HEK293T (cell line): ENCODE results near the gene SLC35F6.

Source experiments
- ARNT ChIP-seq: fragments of 450-650 bp; IDR thresholded peaks from 2 replicates; pipeline ENCODE4 v1.6.1; 2017; ENCODE audit warnings: mild to moderate bottlenecking
- FOXA1 ChIP-seq: fragments of 450-650 bp; IDR thresholded peaks from 2 replicates; pipeline ENCODE4 v1.6.1; 2016; ENCODE audit warnings: mild to moderate bottlenecking
- FOXM1 ChIP-seq: fragments of 450-650 bp; IDR thresholded peaks from 2 replicates; pipeline ENCODE4 v1.6.1; 2017; ENCODE audit warnings: mild to moderate bottlenecking, borderline replicate concordance
- NFRKB ChIP-seq: fragments of 450-650 bp; IDR thresholded peaks from 2 replicates; pipeline ENCODE4 v1.6.1; 2016; ENCODE audit warnings: mild to moderate bottlenecking, moderate library complexity
- SP1 ChIP-seq: fragments of 450-650 bp; IDR thresholded peaks from 2 replicates; pipeline ENCODE4 v1.6.1; 2017
- ZNF384 ChIP-seq: fragments of 450-650 bp; IDR thresholded peaks from 2 replicates; pipeline ENCODE4 v1.6.1; 2016

- TF ChIP-seq FOXA1 (no peak), NFRKB (no peak), FOXM1 (no peak), SP1 (no peak), ZNF384 (no peak), ARNT (no peak)
Observed at GRCh38 chr2:26718949-26719686, 45.0 kb upstream of the SLC35F6 start.
